ENCODE data around the gene ACACB.

The ACACB gene

DNA sequence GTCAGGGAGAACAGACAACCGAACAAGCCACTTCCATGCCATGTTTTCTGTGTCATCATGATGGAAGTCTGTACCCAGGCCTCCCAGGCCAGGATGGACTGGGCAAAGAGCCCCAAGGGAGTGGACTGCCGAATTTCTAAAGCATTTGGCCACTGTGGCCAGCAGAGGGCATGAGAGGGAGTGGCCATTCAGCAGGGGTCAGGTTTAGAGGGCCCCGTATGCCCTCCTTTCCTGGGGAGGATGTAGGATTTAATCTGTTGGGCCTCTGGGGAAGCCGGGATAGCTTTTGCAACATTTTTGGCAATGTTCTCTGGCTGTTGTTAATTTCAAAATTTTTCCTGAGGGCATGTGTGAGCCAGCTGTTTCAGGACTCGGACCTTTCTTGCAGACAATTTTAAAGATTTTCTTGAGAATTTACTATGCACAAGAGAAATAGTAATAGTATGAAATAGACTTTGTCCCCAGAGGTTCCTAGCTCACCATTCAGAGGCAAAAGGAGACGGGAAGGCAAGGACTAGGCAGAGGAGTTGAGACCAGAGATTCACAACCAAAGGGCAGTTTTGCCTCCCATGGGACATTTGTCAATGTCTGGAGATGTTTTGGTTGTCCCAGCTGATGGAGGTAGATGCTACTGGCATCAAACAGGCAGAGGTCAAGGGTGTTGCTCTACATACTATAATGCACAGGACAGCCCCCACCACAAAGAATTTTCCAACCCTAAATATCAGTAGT, 18.0 kb downstream of the ACACB start:
- Histone ChIP-seq H4K20me1 (ENCODE audit: insufficient read depth) (no peaks in the 10 kb centered on the region), H2AFZ (ENCODE audit: low read depth) (no peak overlapping the region), H3K4me3 (IDR thresholded peaks at IDR 0.05; ENCODE audit: insufficient read depth, low read depth, low read length) (no peak overlapping the region), H3K79me2 (ENCODE audit: insufficient read depth, low read depth) (no peaks in the 10 kb centered on the region), H3K27ac (no peak overlapping the region), H3K9ac (no peak overlapping the region), H3K27me3 (ENCODE audit: insufficient read depth, low read depth) (no peaks in the 10 kb centered on the region), H3K4me1 (ENCODE audit: low read depth, poor library complexity, severe bottlenecking) (no peaks in the 10 kb centered on the region), H3K4me2 (no peak overlapping the region), H3K36me3 (ENCODE audit: insufficient read depth) (no peaks in the 10 kb centered on the region)
- TF ChIP-seq, protein P1, sequence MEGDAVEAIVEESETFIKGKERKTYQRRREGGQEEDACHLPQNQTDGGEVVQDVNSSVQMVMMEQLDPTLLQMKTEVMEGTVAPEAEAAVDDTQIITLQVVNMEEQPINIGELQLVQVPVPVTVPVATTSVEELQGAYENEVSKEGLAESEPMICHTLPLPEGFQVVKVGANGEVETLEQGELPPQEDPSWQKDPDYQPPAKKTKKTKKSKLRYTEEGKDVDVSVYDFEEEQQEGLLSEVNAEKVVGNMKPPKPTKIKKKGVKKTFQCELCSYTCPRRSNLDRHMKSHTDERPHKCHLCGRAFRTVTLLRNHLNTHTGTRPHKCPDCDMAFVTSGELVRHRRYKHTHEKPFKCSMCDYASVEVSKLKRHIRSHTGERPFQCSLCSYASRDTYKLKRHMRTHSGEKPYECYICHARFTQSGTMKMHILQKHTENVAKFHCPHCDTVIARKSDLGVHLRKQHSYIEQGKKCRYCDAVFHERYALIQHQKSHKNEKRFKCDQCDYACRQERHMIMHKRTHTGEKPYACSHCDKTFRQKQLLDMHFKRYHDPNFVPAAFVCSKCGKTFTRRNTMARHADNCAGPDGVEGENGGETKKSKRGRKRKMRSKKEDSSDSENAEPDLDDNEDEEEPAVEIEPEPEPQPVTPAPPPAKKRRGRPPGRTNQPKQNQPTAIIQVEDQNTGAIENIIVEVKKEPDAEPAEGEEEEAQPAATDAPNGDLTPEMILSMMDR (conservative IDR thresholded peaks at IDR 0.05; ENCODE audit: low read depth, low read length), result 0 out of 2 replicates have a peak, but pooled peaks have one; percentile 33

DNA sequence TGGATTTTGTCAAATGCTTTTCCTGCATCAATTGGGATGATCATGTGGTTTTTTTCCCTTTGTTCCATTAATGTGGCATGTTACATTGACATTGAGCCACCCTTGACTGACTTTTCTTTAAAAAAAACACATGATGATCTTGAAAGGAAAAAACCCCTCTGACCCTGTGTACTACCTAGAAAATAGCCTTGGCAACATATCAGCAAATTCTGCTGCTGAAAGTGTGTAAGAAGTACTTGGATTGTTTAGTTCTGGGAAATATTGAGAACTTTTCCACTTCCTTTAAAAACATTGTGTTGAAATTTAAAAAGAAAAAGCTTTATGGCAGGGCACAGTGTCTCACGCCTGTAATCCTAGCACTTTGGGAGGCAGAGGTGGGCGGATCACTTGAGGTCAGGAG, 20.7 kb downstream of the ACACB start:
- TF ChIP-seq, protein P1 (conservative IDR thresholded peaks at IDR 0.05; ENCODE audit: low read depth, low read length), result no peak
- H3K4me1 ChIP-seq (ENCODE audit: low read depth, poor library complexity, severe bottlenecking), result no peaks in the 10 kb centered on the region

DNA sequence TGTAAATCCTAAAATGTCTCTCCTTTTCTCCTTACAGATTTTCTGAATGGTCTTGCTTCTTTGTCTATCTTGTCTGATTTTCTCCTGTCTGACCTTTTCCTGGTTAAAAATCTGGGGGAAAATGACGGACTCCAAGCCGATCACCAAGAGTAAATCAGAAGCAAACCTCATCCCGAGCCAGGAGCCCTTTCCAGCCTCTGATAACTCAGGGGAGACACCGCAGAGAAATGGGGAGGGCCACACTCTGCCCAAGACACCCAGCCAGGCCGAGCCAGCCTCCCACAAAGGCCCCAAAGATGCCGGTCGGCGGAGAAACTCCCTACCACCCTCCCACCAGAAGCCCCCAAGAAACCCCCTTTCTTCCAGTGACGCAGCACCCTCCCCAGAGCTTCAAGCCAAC, 23.0 kb downstream of the ACACB start:
- no peaks in the 10 kb centered on the region for H3K36me3 ChIP-seq (ENCODE audit: insufficient read depth)
- no peak overlapping the region for H3K9ac ChIP-seq
- H3K4me3 ChIP-seq (IDR thresholded peaks at IDR 0.05; ENCODE audit: insufficient read depth, low read depth, low read length), result no peak overlapping the region
- no peaks in the 10 kb centered on the region for H3K27me3 ChIP-seq (ENCODE audit: insufficient read depth, low read depth)
- no peak overlapping the region for H3K4me2 ChIP-seq
- no peaks in the 10 kb centered on the region for H4K20me1 ChIP-seq (ENCODE audit: insufficient read depth)
- no peak overlapping the region for H3K27ac ChIP-seq
- TF ChIP-seq, protein P1 (conservative IDR thresholded peaks at IDR 0.05; ENCODE audit: low read depth, low read length), result no peak
- H2AFZ ChIP-seq (ENCODE audit: low read depth), result no peak overlapping the region
- H3K4me1 ChIP-seq (ENCODE audit: low read depth, poor library complexity, severe bottlenecking), result no peaks in the 10 kb centered on the region
- no peaks in the 10 kb centered on the region for H3K79me2 ChIP-seq (ENCODE audit: insufficient read depth, low read depth)

More for the DNA sequence above, 20.7 kb downstream of the ACACB start:
- H3K4me3 ChIP-seq (IDR thresholded peaks at IDR 0.05; ENCODE audit: insufficient read depth, low read depth, low read length), result no peak overlapping the region
- no peaks in the 10 kb centered on the region for H3K79me2 ChIP-seq (ENCODE audit: insufficient read depth, low read depth)
- H3K27ac ChIP-seq, result no peak overlapping the region
- no peak overlapping the region for H3K9ac ChIP-seq
- H3K36me3 ChIP-seq (ENCODE audit: insufficient read depth), result no peaks in the 10 kb centered on the region
- no peak overlapping the region for H3K4me2 ChIP-seq
- H4K20me1 ChIP-seq (ENCODE audit: insufficient read depth), result no peaks in the 10 kb centered on the region
- no peaks in the 10 kb centered on the region for H3K27me3 ChIP-seq (ENCODE audit: insufficient read depth, low read depth)
- no peak overlapping the region for H2AFZ ChIP-seq (ENCODE audit: low read depth)

DNA sequence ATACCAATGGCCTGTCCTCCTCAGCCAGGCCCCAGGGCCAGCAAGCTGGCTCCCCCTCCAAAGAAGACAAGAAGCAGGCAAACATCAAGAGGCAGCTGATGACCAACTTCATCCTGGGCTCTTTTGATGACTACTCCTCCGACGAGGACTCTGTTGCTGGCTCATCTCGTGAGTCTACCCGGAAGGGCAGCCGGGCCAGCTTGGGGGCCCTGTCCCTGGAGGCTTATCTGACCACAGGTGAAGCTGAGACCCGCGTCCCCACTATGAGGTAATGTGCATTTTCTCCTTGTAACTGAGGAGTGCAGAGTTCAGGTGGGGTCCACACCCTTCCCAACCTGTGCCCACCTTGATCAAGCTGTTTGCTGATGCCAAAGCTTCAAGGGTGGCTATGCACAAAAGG, 23.4 kb downstream of the ACACB start:
- Histone ChIP-seq H3K27ac (no peak overlapping the region), H2AFZ (ENCODE audit: low read depth) (no peak overlapping the region), H4K20me1 (ENCODE audit: insufficient read depth) (no peaks in the 10 kb centered on the region), H3K9ac (no peak overlapping the region), H3K4me3 (IDR thresholded peaks at IDR 0.05; ENCODE audit: insufficient read depth, low read depth, low read length) (no peak overlapping the region), H3K4me2 (no peak overlapping the region), H3K4me1 (ENCODE audit: low read depth, poor library complexity, severe bottlenecking) (no peaks in the 10 kb centered on the region), H3K27me3 (ENCODE audit: insufficient read depth, low read depth) (no peaks in the 10 kb centered on the region), H3K79me2 (ENCODE audit: insufficient read depth, low read depth) (no peaks in the 10 kb centered on the region), H3K36me3 (ENCODE audit: insufficient read depth) (no peaks in the 10 kb centered on the region)
- TF ChIP-seq, protein P1 (conservative IDR thresholded peaks at IDR 0.05; ENCODE audit: low read depth, low read length), result no peak

All from KMS-11 (cell line).